Neutrophil (primary cell): Measurements from ENCODE around the gene PNLIPRP2.

Source experiments
- H3K27ac ChIP-seq: fragments of 200-600 bp; sonication (generic); 2 replicates; pipeline ENCODE4 v1.5.1; 2016; ENCODE audit warnings: mild to moderate bottlenecking, moderate library complexity
- H3K27me3 ChIP-seq: fragments of 200-600 bp; sonication (generic); 2 replicates; pipeline ENCODE4 v1.6.0; 2016; ENCODE audit warnings: mild to moderate bottlenecking
- H3K36me3 ChIP-seq: fragments of 200-600 bp; sonication (generic); 2 replicates; pipeline ENCODE4 v1.5.1; 2017
- H3K4me1 ChIP-seq, 2 experiments: fragments of 200-600 bp in 1 of 2; sonication (generic) in 1 of 2; 1 replicate in 1 of 2; 2 replicates in 1 of 2; pipeline versions ENCODE4 v1.5.1 to v1.6.1; 2013 to 2016; ENCODE audit warnings: low read depth in 1 of 2, low read length in 1 of 2, mild to moderate bottlenecking in 1 of 2, moderate library complexity in 1 of 2; ENCODE audit not compliant: control insufficient read depth in 1 of 2, insufficient read depth in 1 of 2
- H3K4me3 ChIP-seq, 2 experiments: fragments of 200-600 bp in 1 of 2; sonication (generic) in 1 of 2; 1 replicate in 1 of 2; 2 replicates in 1 of 2; pipeline ENCODE4 v1.5.1; 2013 to 2016; ENCODE audit warnings: low read depth in 1 of 2, low read length in 1 of 2, mild to moderate bottlenecking in 1 of 2, moderate library complexity in 1 of 2
- H3K9me3 ChIP-seq: fragments of 200-600 bp; sonication (generic); 2 replicates; pipeline ENCODE4 v1.5.1; 2016
- TF ChIP-seq, protein P1 (sequence below): fragments of 200-600 bp; sonication (generic); IDR thresholded peaks from 2 replicates; pipeline ENCODE4 v1.5.1; 2016; ENCODE audit warnings: antibody characterized with exemption

The PNLIPRP2 gene

DNA sequence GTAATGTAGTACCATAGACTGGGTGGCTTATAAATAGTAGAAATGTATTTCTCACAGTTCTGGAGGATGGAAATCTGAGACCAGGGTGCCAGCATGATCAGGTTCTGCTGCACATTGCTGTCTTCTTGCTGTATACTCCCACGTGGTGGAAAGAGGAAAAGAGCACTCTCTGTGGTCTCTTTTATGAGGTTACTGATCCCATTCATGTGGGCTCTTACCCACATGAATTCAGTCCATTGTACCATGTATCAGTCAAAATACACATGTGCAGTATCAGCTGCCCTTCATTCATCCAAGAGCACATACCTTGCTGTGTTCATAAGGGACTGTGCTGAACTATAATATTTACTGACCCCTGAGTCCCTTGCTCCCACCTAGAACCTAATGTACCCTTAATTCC is 17.1 kb downstream of the PNLIPRP2 start:
- H3K4me1 ChIP-seq, result no peaks in the 10 kb centered on the region
- H3K9me3 ChIP-seq, result no peaks in the 10 kb centered on the region
- H3K27ac ChIP-seq, result no peak overlapping the region
- H3K36me3 ChIP-seq, result no peaks in the 10 kb centered on the region
- H3K4me3 ChIP-seq, result no peak overlapping the region
- TF ChIP-seq, protein P1, sequence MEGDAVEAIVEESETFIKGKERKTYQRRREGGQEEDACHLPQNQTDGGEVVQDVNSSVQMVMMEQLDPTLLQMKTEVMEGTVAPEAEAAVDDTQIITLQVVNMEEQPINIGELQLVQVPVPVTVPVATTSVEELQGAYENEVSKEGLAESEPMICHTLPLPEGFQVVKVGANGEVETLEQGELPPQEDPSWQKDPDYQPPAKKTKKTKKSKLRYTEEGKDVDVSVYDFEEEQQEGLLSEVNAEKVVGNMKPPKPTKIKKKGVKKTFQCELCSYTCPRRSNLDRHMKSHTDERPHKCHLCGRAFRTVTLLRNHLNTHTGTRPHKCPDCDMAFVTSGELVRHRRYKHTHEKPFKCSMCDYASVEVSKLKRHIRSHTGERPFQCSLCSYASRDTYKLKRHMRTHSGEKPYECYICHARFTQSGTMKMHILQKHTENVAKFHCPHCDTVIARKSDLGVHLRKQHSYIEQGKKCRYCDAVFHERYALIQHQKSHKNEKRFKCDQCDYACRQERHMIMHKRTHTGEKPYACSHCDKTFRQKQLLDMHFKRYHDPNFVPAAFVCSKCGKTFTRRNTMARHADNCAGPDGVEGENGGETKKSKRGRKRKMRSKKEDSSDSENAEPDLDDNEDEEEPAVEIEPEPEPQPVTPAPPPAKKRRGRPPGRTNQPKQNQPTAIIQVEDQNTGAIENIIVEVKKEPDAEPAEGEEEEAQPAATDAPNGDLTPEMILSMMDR, result no peak
- H3K27me3 ChIP-seq, result no peaks in the 10 kb centered on the region

DNA sequence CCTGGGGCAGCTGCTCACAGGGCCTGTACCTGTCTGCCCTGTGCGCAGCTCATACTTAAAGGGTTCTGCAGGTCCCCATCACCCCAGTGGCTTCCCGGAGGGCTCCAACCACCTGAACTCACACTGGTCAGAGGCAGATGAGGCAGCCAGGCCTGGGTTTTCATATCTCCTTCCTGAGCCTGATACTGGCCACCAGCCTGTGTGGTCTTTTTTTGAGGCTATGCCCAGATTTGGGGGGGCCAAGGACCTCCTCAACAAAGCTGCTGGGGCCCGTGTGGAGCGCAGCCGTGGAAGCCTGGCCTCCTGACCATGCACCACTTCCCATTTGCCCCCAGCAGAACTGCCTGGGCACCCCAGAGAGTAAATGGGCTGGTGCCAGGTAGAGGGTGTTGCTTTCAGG is 25.7 kb downstream of the PNLIPRP2 start:
- Histone ChIP-seq H3K9me3 (no peaks in the 10 kb centered on the region), H3K36me3 (no peaks in the 10 kb centered on the region), H3K4me1 (no peaks in the 10 kb centered on the region), H3K27me3 (no peaks in the 10 kb centered on the region), H3K4me3 (no peak overlapping the region), H3K27ac (no peak overlapping the region)
- TF ChIP-seq, protein P1, result no peak

DNA sequence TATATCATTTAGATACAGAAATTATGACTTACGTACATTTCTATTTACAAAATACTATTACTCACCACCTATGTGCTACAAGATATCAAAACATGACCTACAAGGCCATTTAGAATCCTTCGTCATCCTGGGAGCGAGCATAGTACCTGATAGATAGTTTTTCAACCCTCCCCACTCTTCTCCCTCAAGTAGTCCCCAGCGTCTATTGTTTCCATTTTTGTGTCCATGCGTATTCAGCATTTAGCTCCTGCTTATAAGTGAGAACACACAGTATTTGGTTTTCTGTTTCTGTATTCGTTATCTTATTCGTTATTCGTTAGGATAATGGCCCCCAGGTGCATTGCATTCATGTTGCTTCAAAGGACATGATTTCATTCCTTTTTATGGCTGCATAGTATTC is 28.1 kb downstream of the PNLIPRP2 start:
- TF ChIP-seq, protein P1, result no peak
- no peaks in the 10 kb centered on the region for H3K4me1 ChIP-seq
- H3K4me3 ChIP-seq, result no peak overlapping the region
- H3K9me3 ChIP-seq, result no peaks in the 10 kb centered on the region
- H3K27ac ChIP-seq, result no peak overlapping the region
- H3K36me3 ChIP-seq, result no peaks in the 10 kb centered on the region
- no peaks in the 10 kb centered on the region for H3K27me3 ChIP-seq

DNA sequence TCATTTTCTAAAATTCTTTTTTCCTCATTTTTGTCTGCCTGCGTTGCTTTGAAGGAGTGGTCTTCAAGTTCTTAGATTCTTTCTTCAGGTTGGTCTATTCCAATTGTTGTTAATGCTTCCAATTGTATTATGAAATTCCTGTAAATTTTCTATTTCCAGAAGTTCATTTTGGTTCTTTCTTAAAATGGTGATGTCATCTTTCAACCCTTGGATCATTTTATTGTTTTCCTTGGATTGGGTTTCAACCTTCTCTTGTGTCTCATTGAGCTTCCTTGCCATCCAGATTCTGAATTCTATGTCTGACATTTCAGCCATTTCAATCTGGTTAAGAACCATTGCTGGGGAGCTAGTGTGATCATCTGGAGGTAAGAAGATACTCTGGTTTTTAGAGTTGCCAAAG is 33.1 kb downstream of the PNLIPRP2 start:
- no peaks in the 10 kb centered on the region for H3K9me3 ChIP-seq
- H3K36me3 ChIP-seq, result no peaks in the 10 kb centered on the region
- no peak overlapping the region for H3K27ac ChIP-seq
- H3K27me3 ChIP-seq, result no peaks in the 10 kb centered on the region
- no peak overlapping the region for H3K4me3 ChIP-seq
- H3K4me1 ChIP-seq, result no peaks in the 10 kb centered on the region
- TF ChIP-seq, protein P1, result no peak

DNA sequence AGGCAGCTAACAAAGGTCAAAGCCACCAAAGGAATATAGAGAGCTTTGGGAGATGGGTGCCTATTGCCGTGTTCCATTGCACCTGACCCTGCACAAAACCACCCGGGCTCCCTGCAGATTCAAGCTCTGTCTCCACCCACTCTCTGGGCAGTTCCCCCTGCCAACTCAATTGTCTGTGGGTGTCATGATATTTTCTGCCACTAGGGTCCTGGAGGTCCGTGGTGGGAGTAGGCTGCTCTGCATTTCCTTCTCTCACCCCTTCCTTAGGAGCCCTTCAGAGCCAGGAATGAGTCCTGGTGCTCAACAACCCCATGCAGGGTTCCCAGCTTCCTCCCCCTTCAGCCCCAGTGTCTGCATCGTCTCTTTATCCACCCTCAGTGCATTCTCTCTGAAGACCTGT is 34.1 kb downstream of the PNLIPRP2 start:
- Histone ChIP-seq H3K27me3 (no peaks in the 10 kb centered on the region), H3K4me1 (no peaks in the 10 kb centered on the region), H3K4me3 (no peak overlapping the region), H3K9me3 (no peaks in the 10 kb centered on the region), H3K36me3 (no peaks in the 10 kb centered on the region), H3K27ac (no peak overlapping the region)
- TF ChIP-seq, protein P1, result no peak

DNA sequence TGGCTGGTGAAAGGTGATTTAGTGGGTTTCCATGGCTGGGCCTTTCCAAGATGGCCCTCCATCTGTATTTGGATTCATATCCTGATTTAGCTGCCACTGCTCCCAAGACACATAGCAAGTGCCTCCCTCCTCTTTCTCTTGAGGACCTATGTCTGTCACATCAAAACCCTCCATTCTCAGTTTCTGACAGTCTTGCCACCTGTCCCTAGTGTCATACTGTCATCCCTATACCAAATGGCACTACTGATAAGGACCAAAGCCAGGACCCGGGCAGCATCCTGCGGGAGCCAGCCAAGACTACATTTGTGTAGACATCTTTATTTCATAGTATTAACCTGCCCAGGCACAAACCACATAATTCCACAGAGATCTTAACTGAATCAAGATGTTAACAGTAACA is 34.8 kb downstream of the PNLIPRP2 start:
- no peaks in the 10 kb centered on the region for H3K27me3 ChIP-seq
- no peaks in the 10 kb centered on the region for H3K9me3 ChIP-seq
- H3K4me1 ChIP-seq, result no peaks in the 10 kb centered on the region
- no peak overlapping the region for H3K27ac ChIP-seq
- TF ChIP-seq, protein P1, result no peak
- no peak overlapping the region for H3K4me3 ChIP-seq
- no peaks in the 10 kb centered on the region for H3K36me3 ChIP-seq
